Measurements from ENCODE around the gene EOLA1. TPM values are rescaled to one million over a fixed set of nuclear protein-coding genes. Genes with fewer than 3 reads are reported as not detected.

Gene EOLA1
- polyA plus RNA-seq (2011; rRNA removed) (23.3 and 26.0 TPM in 2 replicates), polyA plus RNA-seq (2017; fragmentation: RNase III; extraction: RNeasy Plus Mini Kit Qiagen cat#74134 plus additional on column Dnase treatment) (14.5 to 16.9 TPM (median 16.4 TPM) in 3 replicates), polyA minus RNA-seq (2011; rRNA and poly(A)+ RNA removed) (11.8 and 12.7 TPM in 2 replicates)
- 15.5 and 16.2 TPM in 2 replicates for polyA plus RNA-seq (2012; cell fraction: cytosol; rRNA removed)
- 16.5 and 17.1 TPM in 2 replicates for polyA plus RNA-seq (2012; cell fraction: nucleus; rRNA removed)

- H3K4me1 ChIP-seq: 0 out of 3 replicates have a peak, but pooled peaks cover 6% of the 10 kb centered on the region
- peak within 1 kb of the TSS; percentile 94 for H3K4me3 ChIP-seq
- H3K4me2 ChIP-seq: peak within 1 kb of the TSS; percentile 89
- H3K27ac ChIP-seq: peak within 1 kb of the TSS; percentile 82 to 91
- WGBS (ENCODE audit: missing lambda C conversion rate): 7% methylated on average over 24 of the region's 71 CpGs
- ChIA-PET CTCF (interaction anchor here (0.6 to 2.6 kb wide), 8 partner anchors 11 to 351 kb away, joined by 3 to 9 read pairs (median 3); no protein-coding TSS in a partner anchor), POLR2A (interaction anchor here (0.6 to 3.2 kb wide), 8 partner anchors 19 to 615 kb away, joined by 4 to 35 read pairs (median 6); partner anchors contain the start of genes EOLA2 and IDS)
- no peaks in the 10 kb centered on the region for H3K9me3 ChIP-seq
- FAIRE-seq: peak; percentile 100
- peak; percentile 72 to 97 for DNase-seq (ENCODE audit: low read depth in 1 of 2, low spot score in 1 of 2)
- peak; percentile 77 to 84 for ATAC-seq
- TF ChIP-seq E2F6 (IDR thresholded peaks at IDR 0.05; ENCODE audit: borderline replicate concordance, low read depth): peak; percentile 58; the same call in 1 of the 2 replicates
- TF ChIP-seq RARB (CRISPR knock-in tag; IDR thresholded peaks at IDR 0.05): no peak
- TF ChIP-seq, protein P1, sequence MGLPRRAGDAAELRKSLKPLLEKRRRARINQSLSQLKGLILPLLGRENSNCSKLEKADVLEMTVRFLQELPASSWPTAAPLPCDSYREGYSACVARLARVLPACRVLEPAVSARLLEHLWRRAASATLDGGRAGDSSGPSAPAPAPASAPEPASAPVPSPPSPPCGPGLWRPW (IDR thresholded peaks at IDR 0.05): no peak
- peak; percentile 41; the same call in 1 of the 2 replicates for TF ChIP-seq HOXB5 (CRISPR knock-in tag; IDR thresholded peaks at IDR 0.05)
- TF ChIP-seq RFX5 (IDR thresholded peaks at IDR 0.05): no peak
- TF ChIP-seq, protein P2, sequence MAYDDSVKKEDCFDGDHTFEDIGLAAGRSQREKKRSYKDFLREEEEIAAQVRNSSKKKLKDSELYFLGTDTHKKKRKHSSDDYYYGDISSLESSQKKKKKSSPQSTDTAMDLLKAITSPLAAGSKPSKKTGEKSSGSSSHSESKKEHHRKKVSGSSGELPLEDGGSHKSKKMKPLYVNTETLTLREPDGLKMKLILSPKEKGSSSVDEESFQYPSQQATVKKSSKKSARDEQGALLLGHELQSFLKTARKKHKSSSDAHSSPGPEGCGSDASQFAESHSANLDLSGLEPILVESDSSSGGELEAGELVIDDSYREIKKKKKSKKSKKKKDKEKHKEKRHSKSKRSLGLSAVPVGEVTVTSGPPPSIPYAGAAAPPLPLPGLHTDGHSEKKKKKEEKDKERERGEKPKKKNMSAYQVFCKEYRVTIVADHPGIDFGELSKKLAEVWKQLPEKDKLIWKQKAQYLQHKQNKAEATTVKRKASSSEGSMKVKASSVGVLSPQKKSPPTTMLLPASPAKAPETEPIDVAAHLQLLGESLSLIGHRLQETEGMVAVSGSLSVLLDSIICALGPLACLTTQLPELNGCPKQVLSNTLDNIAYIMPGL (CRISPR knock-in tag; IDR thresholded peaks at IDR 0.05; ENCODE audit: borderline replicate concordance): no peak
- no peak for TF ChIP-seq KDM5A (IDR thresholded peaks at IDR 0.05)
- peak; percentile 39; the same call in 1 of the 2 replicates for TF ChIP-seq POLR2A (IDR thresholded peaks at IDR 0.05; ENCODE audit: low read length)
- TF ChIP-seq USF2 (IDR thresholded peaks at IDR 0.05): no peak
- no peak for TF ChIP-seq ZFP36 (IDR thresholded peaks at IDR 0.05; ENCODE audit: borderline replicate concordance, partially characterized antibody)
- no peak for TF ChIP-seq HOXA7 (CRISPR knock-in tag; IDR thresholded peaks at IDR 0.05)
- TF ChIP-seq MAZ (IDR thresholded peaks at IDR 0.05; ENCODE audit: borderline replicate concordance, low read depth, low read length): no peak
- TF ChIP-seq KDM1A (IDR thresholded peaks at IDR 0.05; ENCODE audit: low read depth): no peak
- TF ChIP-seq RAD21 (conservative IDR thresholded peaks at IDR 0.05 in 1 of 2, IDR thresholded peaks at IDR 0.05 in 1 of 2): no peak
- TF ChIP-seq, protein P3, sequence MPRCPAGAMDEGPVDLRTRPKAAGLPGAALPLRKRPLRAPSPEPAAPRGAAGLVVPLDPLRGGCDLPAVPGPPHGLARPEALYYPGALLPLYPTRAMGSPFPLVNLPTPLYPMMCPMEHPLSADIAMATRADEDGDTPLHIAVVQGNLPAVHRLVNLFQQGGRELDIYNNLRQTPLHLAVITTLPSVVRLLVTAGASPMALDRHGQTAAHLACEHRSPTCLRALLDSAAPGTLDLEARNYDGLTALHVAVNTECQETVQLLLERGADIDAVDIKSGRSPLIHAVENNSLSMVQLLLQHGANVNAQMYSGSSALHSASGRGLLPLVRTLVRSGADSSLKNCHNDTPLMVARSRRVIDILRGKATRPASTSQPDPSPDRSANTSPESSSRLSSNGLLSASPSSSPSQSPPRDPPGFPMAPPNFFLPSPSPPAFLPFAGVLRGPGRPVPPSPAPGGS (IDR thresholded peaks at IDR 0.05): no peak
- TF ChIP-seq ZC3H11A (IDR thresholded peaks at IDR 0.05): no peak
- TF ChIP-seq HEYL (CRISPR knock-in tag; IDR thresholded peaks at IDR 0.05): no peak
- peak; percentile 87 for TF ChIP-seq MAX (IDR thresholded peaks at IDR 0.05)
- TF ChIP-seq FOSB (CRISPR knock-in tag; IDR thresholded peaks at IDR 0.05): no peak
- TF ChIP-seq JUN (IDR thresholded peaks at IDR 0.05): no peak; a peak in 1 of 5 replicates
- no peak for TF ChIP-seq EHMT2 (IDR thresholded peaks at IDR 0.05; ENCODE audit: low read depth)
- no peak for TF ChIP-seq EHF (CRISPR knock-in tag; IDR thresholded peaks at IDR 0.05)
- no peak for TF ChIP-seq ELK1 (IDR thresholded peaks at IDR 0.05; ENCODE audit: low read depth, low read length)
- TF ChIP-seq FOXS1 (CRISPR knock-in tag; IDR thresholded peaks at IDR 0.05): no peak
- no peak for TF ChIP-seq CBX8 (IDR thresholded peaks at IDR 0.05)
- no peak for TF ChIP-seq POLR2AphosphoS2 (conservative IDR thresholded peaks at IDR 0.05; ENCODE audit: low read length)
- TF ChIP-seq CHD2 (IDR thresholded peaks at IDR 0.05; ENCODE audit: low read length, partially characterized antibody): no peak
- no peak for TF ChIP-seq MAFK (IDR thresholded peaks at IDR 0.05; ENCODE audit: partially characterized antibody)
- TF ChIP-seq ESRRA (IDR thresholded peaks at IDR 0.05; ENCODE audit: borderline replicate concordance, low read length): no peak
- no peak for TF ChIP-seq ATOH8 (CRISPR knock-in tag; IDR thresholded peaks at IDR 0.05; ENCODE audit: low read depth)
- no peak for TF ChIP-seq NFE2L2 (conservative IDR thresholded peaks at IDR 0.05; ENCODE audit: low read length)
These were observed at the start of gene EOLA1 for GRCh38 chrX:149540621-149541520. Gene EOLA1 (plus strand): TSS chrX:149541012. CDS start chrX:149545631, 4,619 bp downstream.
